GM12873 (cell line): Measurements from ENCODE around the gene SLC8A3.

Experiments used
- TF ChIP-seq, protein P1 (sequence below): IDR thresholded peaks from 2 replicates; pipeline ENCODE4 v1.5.1; 2012; ENCODE audit warnings: low read depth, mild to moderate bottlenecking, moderate library complexity, low read length, control low read depth; ENCODE audit not compliant: insufficient read depth; ENCODE audit errors: missing control alignments

Gene SLC8A3

GRCh38 chr14:70148911-70149595, 39.7 kb downstream of the SLC8A3 start:
- TF ChIP-seq, protein P1, sequence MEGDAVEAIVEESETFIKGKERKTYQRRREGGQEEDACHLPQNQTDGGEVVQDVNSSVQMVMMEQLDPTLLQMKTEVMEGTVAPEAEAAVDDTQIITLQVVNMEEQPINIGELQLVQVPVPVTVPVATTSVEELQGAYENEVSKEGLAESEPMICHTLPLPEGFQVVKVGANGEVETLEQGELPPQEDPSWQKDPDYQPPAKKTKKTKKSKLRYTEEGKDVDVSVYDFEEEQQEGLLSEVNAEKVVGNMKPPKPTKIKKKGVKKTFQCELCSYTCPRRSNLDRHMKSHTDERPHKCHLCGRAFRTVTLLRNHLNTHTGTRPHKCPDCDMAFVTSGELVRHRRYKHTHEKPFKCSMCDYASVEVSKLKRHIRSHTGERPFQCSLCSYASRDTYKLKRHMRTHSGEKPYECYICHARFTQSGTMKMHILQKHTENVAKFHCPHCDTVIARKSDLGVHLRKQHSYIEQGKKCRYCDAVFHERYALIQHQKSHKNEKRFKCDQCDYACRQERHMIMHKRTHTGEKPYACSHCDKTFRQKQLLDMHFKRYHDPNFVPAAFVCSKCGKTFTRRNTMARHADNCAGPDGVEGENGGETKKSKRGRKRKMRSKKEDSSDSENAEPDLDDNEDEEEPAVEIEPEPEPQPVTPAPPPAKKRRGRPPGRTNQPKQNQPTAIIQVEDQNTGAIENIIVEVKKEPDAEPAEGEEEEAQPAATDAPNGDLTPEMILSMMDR = no peak

- TF ChIP-seq, protein P1 = no peak
These were observed 40.4 kb downstream of the SLC8A3 start for GRCh38 chr14:70148351-70148750.

DNA sequence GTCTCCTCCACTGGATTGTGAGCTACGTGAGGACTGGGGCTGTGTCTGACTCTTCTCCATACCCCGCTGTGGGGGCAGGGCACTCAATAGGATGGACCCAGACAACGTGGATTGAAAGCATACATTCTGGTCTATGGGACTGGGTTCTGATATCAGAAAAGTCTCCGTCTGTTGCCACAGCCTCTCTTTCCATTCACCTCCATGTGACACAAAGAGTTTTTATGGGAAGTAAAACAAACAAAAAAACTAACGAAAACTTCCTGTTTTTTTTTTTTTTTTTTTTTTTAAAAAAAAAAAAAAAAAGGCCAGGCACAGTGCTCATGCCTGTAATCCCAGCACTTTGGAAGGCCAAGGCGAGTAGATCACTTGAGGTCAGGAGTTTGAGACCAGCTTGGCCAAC, 44.7 kb downstream of the SLC8A3 start:
- TF ChIP-seq, protein P1 = no peak

- TF ChIP-seq, protein P1 = no peak
These were observed 45.4 kb downstream of the SLC8A3 start for GRCh38 chr14:70143306-70143705.

DNA sequence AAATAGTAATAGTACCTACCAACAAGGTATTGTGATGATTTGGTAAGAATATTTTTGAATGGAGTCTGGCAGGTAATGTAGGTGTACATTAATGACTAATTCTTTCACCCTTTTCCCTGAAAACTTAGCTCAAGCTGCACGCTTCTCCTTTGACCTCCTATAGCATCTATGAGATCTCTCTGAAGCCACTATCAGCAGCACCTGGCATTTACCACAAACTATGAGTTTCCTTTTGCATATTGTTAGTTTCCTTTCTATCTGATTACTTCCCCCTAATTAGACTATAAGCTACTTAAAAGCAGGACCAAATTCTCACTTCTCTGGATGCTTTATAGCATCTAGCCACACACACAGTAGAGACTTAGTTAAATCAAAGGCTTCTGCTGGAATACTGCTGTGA, 48.1 kb downstream of the SLC8A3 start:
- TF ChIP-seq, protein P1 = no peak

DNA sequence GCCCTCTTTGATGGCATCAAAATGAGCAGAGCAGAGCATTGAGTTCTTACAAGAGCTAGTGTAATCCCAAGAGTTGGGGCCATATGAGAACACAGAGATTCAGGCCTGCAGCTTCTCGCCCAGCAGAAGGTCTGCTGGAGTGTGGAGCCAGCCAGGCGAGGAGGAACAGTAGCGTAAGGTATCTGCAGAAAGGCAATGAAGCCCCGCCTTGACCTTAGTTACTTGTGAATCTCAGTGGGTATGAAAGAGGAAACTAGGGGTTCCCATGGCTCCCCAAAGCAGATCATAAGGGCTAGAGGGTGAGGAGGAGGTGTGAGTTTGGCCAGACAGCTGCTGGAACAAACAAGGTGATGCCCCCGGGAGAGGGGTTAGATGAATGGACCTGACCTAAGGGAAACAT, 49.4 kb downstream of the SLC8A3 start:
- TF ChIP-seq, protein P1 = no peak

GRCh38 chr14:70137788-70138187, 51.0 kb downstream of the SLC8A3 start:
- TF ChIP-seq, protein P1 = no peak
